K562 (cell line): ENCODE results near the gene AIRE.

Experiments
- BACH1 ChIP-seq: fragments of 200-800 bp; sonication (Bioruptor generic); IDR thresholded peaks from 2 replicates; pipeline ENCODE4 v1.6.1; 2016; ENCODE audit warnings: missing genetic modification characterization, missing compliant biosample characterization
- CREB1 ChIP-seq, 2 experiments: sonication (generic) in 1 of 2; formaldehyde crosslinking in 1 of 2; IDR thresholded peaks; 2 replicates each; pipeline versions ENCODE4 v1.6.1 to v1.8.0; 2012 to 2022; ENCODE audit warnings: inconsistent platforms in 1 of 2, mild to moderate bottlenecking in 1 of 2, missing genetic modification reagents in 1 of 2, moderate library complexity in 1 of 2
- CTCF ChIP-seq, 3 experiments: IDR thresholded peaks in 2 of 3; conservative IDR thresholded peaks in 1 of 3; 2 replicates each; pipeline ENCODE4 v1.5.1; 2011 to 2012; ENCODE audit warnings: low read length in 3 of 3, mild to moderate bottlenecking in 3 of 3, control low read depth in 2 of 3, improper control_type of control experiment in 1 of 3, inconsistent platforms in 1 of 3, low read depth in 1 of 3, mixed read lengths in 1 of 3, moderate library complexity in 1 of 3; ENCODE audit not compliant: insufficient read depth in 2 of 3
- DPF2 ChIP-seq: fragments of 450-650 bp; IDR thresholded peaks from 2 replicates; pipeline ENCODE4 v1.6.1; 2016
- GATAD2B ChIP-seq: fragments of 450-650 bp; IDR thresholded peaks from 2 replicates; pipeline ENCODE4 v1.6.1; 2017; ENCODE audit warnings: mild to moderate bottlenecking, borderline replicate concordance
- HNRNPUL1 ChIP-seq: fragments of 200-400 bp; formaldehyde crosslinking; IDR thresholded peaks from 2 replicates; pipeline ENCODE4 v1.6.1; 2017; ENCODE audit warnings: low read length
- IRF2 ChIP-seq: sonication (generic); formaldehyde crosslinking; IDR thresholded peaks from 2 replicates; pipeline ENCODE4 v1.8.1; 2022; ENCODE audit warnings: mild to moderate bottlenecking, missing genetic modification reagents
- POLR2A ChIP-seq: fragments of 450-650 bp; conservative IDR thresholded peaks from 2 replicates; pipeline ENCODE4 v1.6.1; 2016
- RBM17 ChIP-seq: fragments of 200-400 bp; formaldehyde crosslinking; IDR thresholded peaks from 2 replicates; pipeline ENCODE4 v1.6.1; 2017; ENCODE audit warnings: low read depth, mild to moderate bottlenecking, low read length, borderline replicate concordance
- USF2 ChIP-seq: sonication (generic); formaldehyde crosslinking; IDR thresholded peaks from 2 replicates; pipeline ENCODE4 v1.5.0; 2020; ENCODE audit warnings: missing genetic modification reagents
- ZFP36 ChIP-seq: fragments of 150-350 bp; IDR thresholded peaks from 2 replicates; pipeline ENCODE4 v1.6.1; 2018; ENCODE audit warnings: low read length, low read depth; ENCODE audit not compliant: partially characterized antibody
- ZNF146 ChIP-seq: IDR thresholded peaks from one replicate; pipeline ENCODE4 v1.6.1; 2018; ENCODE audit warnings: missing compliant biosample characterization; ENCODE audit not compliant: unreplicated experiment

- TF ChIP-seq HNRNPUL1 (no peak), USF2 (CRISPR knock-in tag) (no peak), ZNF146 (no peak), RBM17 (no peak), POLR2A (no peak), BACH1 (tag) (no peak), GATAD2B (no peak), ZFP36 (no peak), IRF2 (CRISPR knock-in tag) (no peak), DPF2 (no peak), CREB1 (IDR thresholded peaks at IDR 0.05) (no peak), CREB1 (CRISPR knock-in tag; IDR thresholded peaks at IDR 0.05) (no peak), CTCF (IDR thresholded peaks at IDR 0.05 in 2 of 3, conservative IDR thresholded peaks at IDR 0.05 in 1 of 3; ENCODE audit: insufficient read depth in 2 of 3, low read depth in 1 of 3, low read length in 3 of 3) (no peak)
These were observed 12.6 kb upstream of the AIRE start for GRCh38 chr21:44273046-44273445.
